Posterior vena cava (tissue), 2 donors: ENCODE results near the gene MAML1. TPM values are rescaled to one million over a fixed set of nuclear protein-coding genes. Genes with fewer than 3 reads are reported as not detected.

Source experiments
- DNase-seq: peaks from one replicate; pipeline ENCODE4 v3.0.0-alpha.2; 2020; ENCODE audit warnings: low spot score
- intact Hi-C, 2 donors: fragments of 100-400 bp; cut with DNase I; formaldehyde crosslinking; loops; one replicate each; pipeline versions ENCODE4 v1.14.1 to v1.14.2; 2022 to 2023
- total RNA-seq, 2 donors: library from RNA; stranded (reverse); fragmentation: NEBNext Ultra II Directional; extraction: Animal tissue kit (Norgen Biotek cat#: 25700); gene quantifications; one replicate each; pipeline ENCODE4 v1.2.1, GENCODE V29; 2021
- donor health status: DM: yes; HTN: yes; CAD: no.
- donor health status: DM: yes; HTN: yes; CAD: no.

MAML1 gene
- total RNA-seq, 2 donors from 2014 or later: 22.0 to 22.5 TPM

DNA sequence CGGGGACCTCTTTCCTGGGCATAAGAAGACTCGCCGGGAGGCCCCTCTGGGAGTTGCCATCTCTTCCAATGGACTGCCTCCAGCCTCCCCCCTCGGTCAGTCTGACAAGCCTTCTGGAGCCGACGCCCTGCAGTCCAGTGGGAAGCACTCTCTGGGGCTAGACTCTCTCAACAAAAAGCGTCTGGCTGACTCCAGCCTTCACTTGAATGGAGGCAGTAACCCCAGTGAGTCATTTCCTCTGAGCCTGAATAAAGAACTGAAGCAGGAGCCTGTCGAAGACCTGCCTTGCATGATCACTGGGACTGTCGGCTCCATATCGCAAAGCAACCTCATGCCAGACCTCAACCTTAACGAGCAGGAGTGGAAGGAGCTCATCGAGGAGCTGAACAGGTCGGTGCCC lies 32.8 kb downstream of the MAML1 start:
- peak; percentile 89 for DNase-seq
- intact Hi-C loops: no loop called here

- peak; percentile 70 for DNase-seq
These were observed 33.6 kb downstream of the MAML1 start for GRCh38 chr5:179766021-179766725.

DNA sequence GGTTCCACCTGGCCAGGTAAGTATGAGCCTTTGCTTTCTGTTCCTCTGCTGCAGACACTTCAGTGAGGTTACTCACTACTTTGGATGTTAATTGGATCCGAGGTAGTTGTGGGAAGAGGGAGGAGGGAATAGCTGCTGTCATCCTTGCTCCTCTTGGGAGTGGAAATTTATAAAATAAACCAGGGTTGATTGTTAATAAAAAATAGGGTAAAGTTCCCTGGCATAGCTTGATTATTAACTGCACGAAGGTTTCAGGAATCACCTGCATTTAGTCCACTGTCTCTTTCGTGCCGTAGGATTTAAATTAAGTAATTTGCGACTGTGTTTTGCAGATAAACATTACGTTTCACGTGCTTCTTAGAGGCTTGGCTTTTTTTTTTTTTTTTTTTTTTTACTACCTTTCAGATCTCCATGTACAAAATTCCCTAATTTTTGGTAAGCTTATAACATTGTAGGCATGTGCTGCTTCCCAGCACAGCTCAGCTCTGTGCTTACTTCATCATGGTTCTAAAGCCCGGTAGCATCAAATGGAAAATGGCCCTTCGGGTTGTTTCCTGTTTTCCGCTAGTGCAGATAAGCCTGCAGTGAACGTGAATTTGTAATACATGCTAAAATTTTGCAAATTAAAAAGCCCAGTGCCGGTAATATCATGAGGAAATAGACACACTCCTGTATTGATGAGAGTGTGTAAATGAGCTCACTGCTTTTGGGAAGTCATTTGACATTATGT lies 34.3 kb downstream of the MAML1 start:
- no peak for DNase-seq
- intact Hi-C loops: no loop called here

More at GRCh38 chr5:179766021-179766725, 33.6 kb downstream of the MAML1 start:
- intact Hi-C loops: no loop called here

DNA sequence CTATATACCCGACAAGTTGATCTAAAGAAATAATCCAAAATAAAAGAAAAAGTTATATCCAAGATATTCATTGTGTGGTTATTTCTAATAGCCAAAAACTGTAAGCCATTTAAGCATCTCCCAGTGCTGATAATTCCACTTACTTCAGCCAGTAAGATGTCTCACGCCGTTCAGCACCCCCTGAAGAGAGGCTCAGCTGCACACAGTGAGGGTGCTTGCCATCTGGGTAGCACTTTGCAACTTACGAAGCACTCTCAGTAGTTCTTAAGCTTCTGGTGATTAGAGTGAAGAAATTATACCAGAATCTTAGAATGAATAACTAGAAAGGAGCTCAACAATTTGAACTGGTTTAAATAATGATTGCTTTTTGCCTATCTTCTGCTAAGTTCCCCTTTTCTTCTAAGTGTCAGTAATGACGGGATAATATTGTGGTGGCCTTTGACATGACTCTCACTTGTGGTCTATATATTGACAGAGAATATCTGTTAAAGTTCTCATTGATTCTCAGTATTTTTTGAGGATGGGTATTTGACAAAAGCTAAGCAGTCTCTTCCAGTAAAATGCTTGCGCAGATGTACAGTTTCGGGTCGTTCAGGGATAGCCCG lies 35.0 kb downstream of the MAML1 start:
- intact Hi-C loops: no loop called here

DNA sequence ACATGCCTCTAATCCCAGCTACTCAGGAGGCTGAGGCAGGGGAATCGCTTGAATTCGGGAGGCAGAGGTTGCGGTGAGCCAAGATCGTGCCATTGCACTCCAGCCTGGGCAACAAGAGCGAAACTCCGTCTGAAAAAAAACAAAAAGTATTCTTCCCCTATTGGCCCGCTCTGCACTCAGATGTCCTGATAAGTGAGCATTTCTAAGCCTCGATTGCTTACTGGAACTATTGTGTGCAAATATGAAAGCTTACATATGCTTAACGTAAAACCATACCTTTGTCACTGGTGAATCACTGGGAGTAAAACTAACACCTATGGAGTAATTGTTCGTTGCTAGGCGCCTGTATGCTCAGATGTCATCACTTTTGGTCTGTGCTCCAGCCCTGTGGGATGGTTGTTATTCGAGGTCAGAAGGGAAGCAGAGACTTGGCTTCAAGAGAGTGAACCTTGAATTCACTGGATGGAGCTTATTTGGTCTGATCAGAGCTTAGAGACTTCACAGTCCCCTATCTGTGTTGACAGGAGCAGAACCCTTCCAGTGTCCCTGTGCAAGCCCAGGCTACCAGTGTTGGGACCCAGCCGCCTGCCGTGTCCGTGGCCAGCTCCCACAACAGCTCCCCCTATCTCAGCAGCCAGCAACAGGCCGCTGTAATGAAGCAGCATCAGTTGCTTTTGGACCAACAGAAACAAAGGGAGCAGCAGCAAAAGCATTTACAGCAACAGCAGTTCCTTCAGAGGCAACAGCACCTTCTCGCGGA lies 35.9 kb downstream of the MAML1 start:
- DNase-seq: peak; percentile 42
- intact Hi-C loops: no loop called here

More for the DNA sequence above, 35.0 kb downstream of the MAML1 start:
- peak; percentile 0 for DNase-seq

GRCh38 chr5:179769271-179769670 lies 36.6 kb downstream of the MAML1 start:
- intact Hi-C loops: no loop called here
- peak; percentile 58 for DNase-seq

- intact Hi-C loops: no loop called here
- no peak for DNase-seq
These were observed 37.2 kb downstream of the MAML1 start for GRCh38 chr5:179769796-179770195.

- no peak for DNase-seq
- intact Hi-C loops: no loop called here
These were observed 38.8 kb downstream of the MAML1 start for GRCh38 chr5:179771311-179771895.

DNA sequence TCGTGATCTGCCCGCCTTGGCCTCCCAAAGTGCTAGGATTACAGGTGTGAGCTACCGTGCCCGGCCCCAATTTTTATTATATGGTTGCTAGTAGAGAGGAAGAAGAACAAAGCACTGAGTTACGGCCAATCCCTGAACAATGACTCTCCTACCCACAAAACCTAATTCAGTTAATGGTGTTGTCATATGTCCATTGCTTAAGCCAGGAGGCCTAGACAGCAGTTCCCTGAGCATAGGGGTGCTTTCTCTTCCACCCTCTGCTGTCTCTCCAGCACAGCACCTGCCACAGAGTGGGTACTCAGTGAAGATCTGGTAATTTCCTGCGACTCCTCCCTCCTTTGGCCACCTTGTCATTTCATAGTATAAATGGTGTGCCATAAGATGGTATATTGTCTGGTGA lies 39.7 kb downstream of the MAML1 start:
- intact Hi-C loops: no loop called here
- DNase-seq: peak; percentile 2

GRCh38 chr5:179773686-179774040 lies 41.0 kb downstream of the MAML1 start:
- intact Hi-C loops: no loop called here
- peak; percentile 64 for DNase-seq

- DNase-seq: peak; percentile 62
- intact Hi-C loops: no loop called here
These were observed 41.8 kb downstream of the MAML1 start for GRCh38 chr5:179774442-179774841.

- DNase-seq: peak; percentile 77
- intact Hi-C loops: loop anchor here in 1 of 2 donors (5.0 kb wide), 1 partner anchor 354 kb away; no protein-coding TSS in a partner anchor
These were observed 43.9 kb downstream of the MAML1 start for GRCh38 chr5:179776411-179776938.

DNA sequence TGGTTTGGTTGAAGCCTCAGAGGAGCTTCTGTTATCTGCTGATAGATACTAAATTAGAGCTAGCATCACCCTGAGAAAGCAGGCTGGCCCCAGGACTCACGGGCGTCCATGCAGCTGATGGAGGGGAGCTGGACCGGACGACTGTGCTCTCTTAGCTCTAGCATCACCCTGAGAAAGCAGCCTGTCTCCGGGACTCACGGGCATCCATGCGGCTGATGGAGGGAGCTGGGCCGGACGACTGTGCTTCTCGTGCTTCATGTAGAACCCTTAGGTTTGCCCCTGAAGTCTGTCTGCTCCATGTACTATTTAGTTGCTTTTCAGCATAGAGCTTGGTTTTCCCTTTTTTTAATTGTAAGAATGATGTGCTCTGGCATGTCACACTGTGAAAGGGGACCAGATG lies 44.8 kb downstream of the MAML1 start:
- intact Hi-C loops: loop anchor here in 1 of 2 donors (5.0 kb wide), 1 partner anchor 355 kb away; no protein-coding TSS in a partner anchor
- DNase-seq: peak; percentile 24

GRCh38 chr5:179777909-179778308 lies 45.3 kb downstream of the MAML1 start:
- intact Hi-C loops: loop anchor here in 1 of 2 donors (5.0 kb wide), 1 partner anchor 356 kb away; no protein-coding TSS in a partner anchor
- DNase-seq: peak; percentile 26

GRCh38 chr5:179778591-179778990 lies 46.0 kb downstream of the MAML1 start:
- intact Hi-C loops: loop anchor here in 1 of 2 donors (5.0 kb wide), 1 partner anchor 356 kb away; no protein-coding TSS in a partner anchor
- DNase-seq: peak; percentile 50

- intact Hi-C loops: loop anchor here in 1 of 2 donors (5.0 kb wide), 1 partner anchor 358 kb away; no protein-coding TSS in a partner anchor
- DNase-seq: peak; percentile 48
These were observed 47.2 kb downstream of the MAML1 start for GRCh38 chr5:179779826-179780225.

DNA sequence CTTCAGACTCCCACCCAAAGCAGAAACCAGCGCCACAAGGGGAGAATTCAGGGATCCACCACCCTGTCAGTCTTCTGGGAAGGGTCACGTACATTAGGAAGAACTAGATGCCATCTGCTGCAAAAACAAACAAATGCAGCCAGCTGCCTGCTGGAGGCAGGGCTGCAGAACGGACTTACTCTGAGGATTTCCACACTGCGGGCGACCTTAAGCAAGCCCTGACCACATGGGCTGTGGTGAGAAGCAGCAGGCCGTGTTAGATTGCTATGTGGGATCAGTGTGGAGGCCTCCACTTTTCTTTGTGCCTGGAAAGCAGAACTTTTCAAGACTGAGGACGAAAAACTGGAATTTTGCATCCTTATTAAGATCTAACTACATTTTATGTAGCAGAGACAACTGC lies 47.7 kb downstream of the MAML1 start:
- no peak for DNase-seq
- intact Hi-C loops: no loop called here

GRCh38 chr5:179781846-179782245 lies 49.2 kb downstream of the MAML1 start:
- intact Hi-C loops: no loop called here

DNA sequence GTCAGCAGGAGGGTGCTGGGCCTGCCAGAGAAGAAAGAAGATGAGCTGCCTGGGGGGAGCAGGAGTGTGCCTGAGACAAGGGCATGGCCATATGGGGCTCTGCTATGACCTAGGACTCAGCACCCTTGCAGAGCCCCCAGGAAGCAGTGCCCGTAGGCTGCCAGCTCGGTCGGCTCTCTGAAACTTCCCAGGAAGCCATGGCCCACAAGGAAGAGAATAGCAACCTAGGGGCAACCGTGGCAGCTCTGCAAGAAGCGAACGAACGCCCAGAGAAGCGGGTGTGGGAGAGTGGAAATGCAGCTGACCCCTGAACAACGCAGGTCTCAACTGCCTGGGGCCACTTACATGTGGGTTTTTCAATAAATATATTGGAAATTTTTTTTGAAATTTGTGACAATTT lies 50.5 kb downstream of the MAML1 start:
- DNase-seq: no peak
- intact Hi-C loops: no loop called here

More at GRCh38 chr5:179781846-179782245, 49.2 kb downstream of the MAML1 start:
- no peak for DNase-seq
